ENCODE results near the gene SPATA31D1.

DNA sequence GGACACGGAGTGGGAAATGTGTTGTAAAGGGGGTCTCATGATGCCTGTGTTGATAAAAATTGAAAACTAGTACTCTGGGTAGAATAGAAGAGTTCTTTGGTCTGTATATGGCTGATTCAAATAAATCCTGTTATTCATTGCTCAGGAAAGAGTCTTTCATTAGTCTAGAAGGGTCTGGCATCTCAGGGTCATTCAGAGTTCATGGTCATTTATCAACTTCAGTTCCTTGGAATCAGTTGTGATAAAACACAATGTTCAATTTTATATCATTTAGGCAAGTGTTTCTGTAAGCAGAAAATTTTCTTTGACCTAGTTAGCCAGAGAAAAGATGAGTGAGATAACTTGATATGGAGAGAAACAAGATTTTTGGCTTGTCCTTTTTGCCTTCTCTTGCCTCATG lies 36.3 kb downstream of the SPATA31D1 start:
- no peak for TF ChIP-seq POLR2A (IDR thresholded peaks at IDR 0.05)
- TF ChIP-seq, protein P1, sequence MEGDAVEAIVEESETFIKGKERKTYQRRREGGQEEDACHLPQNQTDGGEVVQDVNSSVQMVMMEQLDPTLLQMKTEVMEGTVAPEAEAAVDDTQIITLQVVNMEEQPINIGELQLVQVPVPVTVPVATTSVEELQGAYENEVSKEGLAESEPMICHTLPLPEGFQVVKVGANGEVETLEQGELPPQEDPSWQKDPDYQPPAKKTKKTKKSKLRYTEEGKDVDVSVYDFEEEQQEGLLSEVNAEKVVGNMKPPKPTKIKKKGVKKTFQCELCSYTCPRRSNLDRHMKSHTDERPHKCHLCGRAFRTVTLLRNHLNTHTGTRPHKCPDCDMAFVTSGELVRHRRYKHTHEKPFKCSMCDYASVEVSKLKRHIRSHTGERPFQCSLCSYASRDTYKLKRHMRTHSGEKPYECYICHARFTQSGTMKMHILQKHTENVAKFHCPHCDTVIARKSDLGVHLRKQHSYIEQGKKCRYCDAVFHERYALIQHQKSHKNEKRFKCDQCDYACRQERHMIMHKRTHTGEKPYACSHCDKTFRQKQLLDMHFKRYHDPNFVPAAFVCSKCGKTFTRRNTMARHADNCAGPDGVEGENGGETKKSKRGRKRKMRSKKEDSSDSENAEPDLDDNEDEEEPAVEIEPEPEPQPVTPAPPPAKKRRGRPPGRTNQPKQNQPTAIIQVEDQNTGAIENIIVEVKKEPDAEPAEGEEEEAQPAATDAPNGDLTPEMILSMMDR (IDR thresholded peaks at IDR 0.05) = no peak
